Measurements from ENCODE around the gene TAOK1.
A peak's percentile ranks its signal among the peaks of the same experiment; 100 is the strongest.

- TF ChIP-seq CTCF (IDR thresholded peaks at IDR 0.05; ENCODE audit: low read depth, low read length, poor library complexity, severe bottlenecking) (peak; percentile 17), EZH2phosphoT487 (IDR thresholded peaks at IDR 0.05; ENCODE audit: borderline replicate concordance, low read length) (no peak)
These were observed 32.9 kb upstream of the TAOK1 start for GRCh38 chr17:29357232-29357631.
